Measurements from ENCODE around the gene GRIA2.

- no peak for TF ChIP-seq CTCF (conservative IDR thresholded peaks at IDR 0.05; ENCODE audit: low read depth, low read length)
- TF ChIP-seq EZH2 (IDR thresholded peaks at IDR 0.05; ENCODE audit: borderline replicate concordance, low read depth, low read length, poor library complexity, severe bottlenecking): no peak
Observed at GRCh38 chr4:157270108-157270507, 49.6 kb downstream of the GRIA2 start.
